Osteoblast (primary cell): Measurements from ENCODE around the gene SAMD4A. TPM values are rescaled to one million over a fixed set of nuclear protein-coding genes. Genes with fewer than 3 reads are reported as not detected.

ENCODE experiments used
- DNase-seq: peaks from one replicate; pipeline ENCODE4 v3.0.0; 2011; ENCODE audit warnings: low spot score, mixed read lengths; ENCODE audit not compliant: insufficient read length; ENCODE audit errors: missing footprints
- H2AFZ ChIP-seq: 2 replicates; pipeline ENCODE4 v1.6.0; 2011; ENCODE audit warnings: mild to moderate bottlenecking, low read length
- H3K27ac ChIP-seq: 2 replicates; pipeline ENCODE4 v1.5.1; 2011; ENCODE audit warnings: mild to moderate bottlenecking, low read depth, low read length, moderate library complexity
- H3K27me3 ChIP-seq: 2 replicates; pipeline ENCODE4 v1.6.0; 2012; ENCODE audit warnings: mild to moderate bottlenecking, control low read depth, inconsistent platforms, low read length, moderate library complexity; ENCODE audit not compliant: insufficient read depth
- H3K36me3 ChIP-seq: 2 replicates; pipeline ENCODE4 v1.5.1; 2011; ENCODE audit warnings: mild to moderate bottlenecking, low read length, control low read depth, moderate library complexity; ENCODE audit not compliant: insufficient read depth
- H3K4me1 ChIP-seq: 2 replicates; pipeline ENCODE4 v1.5.1; 2011; ENCODE audit warnings: mild to moderate bottlenecking, low read length, control low read depth, moderate library complexity; ENCODE audit not compliant: insufficient read depth
- H3K4me2 ChIP-seq: 2 replicates; pipeline ENCODE4 v1.6.0; 2011; ENCODE audit warnings: mild to moderate bottlenecking, low read length; ENCODE audit not compliant: insufficient read depth
- H3K4me3 ChIP-seq: fragments of 200-600 bp; sonication (generic); 3 replicates; pipeline ENCODE4 v1.5.1; 2012; ENCODE audit warnings: mild to moderate bottlenecking, low read length, inconsistent platforms; ENCODE audit not compliant: insufficient read depth
- H3K79me2 ChIP-seq: 2 replicates; pipeline ENCODE4 v1.6.0; 2012; ENCODE audit warnings: mild to moderate bottlenecking, low read length, control low read depth, inconsistent platforms; ENCODE audit not compliant: insufficient read depth
- H3K9me3 ChIP-seq: 2 replicates; pipeline ENCODE4 v1.5.1; 2011; ENCODE audit warnings: low read depth, low read length, control low read depth
- H4K20me1 ChIP-seq: 2 replicates; pipeline ENCODE4 v1.6.0; 2012; ENCODE audit warnings: mild to moderate bottlenecking, low read length, control low read depth; ENCODE audit not compliant: insufficient read depth
- total RNA-seq: library from RNA; depleted of rRNA; stranded (reverse); fragments of >200 nt; gene quantifications from 2 replicates; pipeline ENCODE4 v1.2.3, GENCODE V29; 2012
- TF ChIP-seq, protein P1 (sequence below): IDR thresholded peaks from 2 replicates; pipeline ENCODE4 v1.5.1; 2011; ENCODE audit warnings: mild to moderate bottlenecking, low read depth, low read length, moderate library complexity; ENCODE audit errors: extremely low read depth

Gene SAMD4A
- total RNA-seq, 1 donor: 26.1 TPM

DNA sequence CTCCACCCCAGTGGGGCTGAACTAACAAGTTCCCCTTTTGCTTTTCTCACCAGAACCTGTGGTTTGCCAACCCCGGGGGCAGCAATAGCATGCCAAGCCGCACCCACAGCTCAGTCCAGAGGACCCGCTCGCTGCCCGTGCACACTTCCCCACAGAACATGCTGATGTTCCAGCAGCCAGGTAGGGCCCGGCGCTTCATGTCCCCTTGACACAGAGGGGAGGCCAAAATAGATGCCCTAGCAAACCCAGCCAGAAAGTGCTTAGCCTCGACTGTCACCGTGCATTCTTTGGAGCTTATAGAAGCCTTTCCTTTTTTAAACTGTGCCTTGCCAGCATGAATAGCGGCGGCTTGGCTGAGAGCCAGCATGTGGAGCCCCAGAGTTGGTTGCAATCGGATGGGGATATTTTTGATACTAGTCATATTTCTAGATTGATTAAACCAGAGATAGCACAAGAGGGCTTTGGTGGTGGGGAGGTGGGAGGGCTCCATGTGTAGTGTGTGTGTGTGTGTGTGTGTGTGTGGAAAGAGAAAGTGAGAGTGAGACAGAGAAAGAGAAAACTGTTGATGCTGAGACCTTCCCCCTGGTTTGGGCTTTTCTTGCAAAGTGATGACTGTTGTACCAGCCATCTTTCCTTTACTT, 209.6 kb downstream of the SAMD4A start:
- H3K79me2 ChIP-seq: no peaks in the 10 kb centered on the region
- no peaks in the 10 kb centered on the region for H3K27me3 ChIP-seq
- H3K36me3 ChIP-seq: peaks cover 34% of the 10 kb centered on the region
- no peaks in the 10 kb centered on the region for H3K9me3 ChIP-seq
- TF ChIP-seq, protein P1, sequence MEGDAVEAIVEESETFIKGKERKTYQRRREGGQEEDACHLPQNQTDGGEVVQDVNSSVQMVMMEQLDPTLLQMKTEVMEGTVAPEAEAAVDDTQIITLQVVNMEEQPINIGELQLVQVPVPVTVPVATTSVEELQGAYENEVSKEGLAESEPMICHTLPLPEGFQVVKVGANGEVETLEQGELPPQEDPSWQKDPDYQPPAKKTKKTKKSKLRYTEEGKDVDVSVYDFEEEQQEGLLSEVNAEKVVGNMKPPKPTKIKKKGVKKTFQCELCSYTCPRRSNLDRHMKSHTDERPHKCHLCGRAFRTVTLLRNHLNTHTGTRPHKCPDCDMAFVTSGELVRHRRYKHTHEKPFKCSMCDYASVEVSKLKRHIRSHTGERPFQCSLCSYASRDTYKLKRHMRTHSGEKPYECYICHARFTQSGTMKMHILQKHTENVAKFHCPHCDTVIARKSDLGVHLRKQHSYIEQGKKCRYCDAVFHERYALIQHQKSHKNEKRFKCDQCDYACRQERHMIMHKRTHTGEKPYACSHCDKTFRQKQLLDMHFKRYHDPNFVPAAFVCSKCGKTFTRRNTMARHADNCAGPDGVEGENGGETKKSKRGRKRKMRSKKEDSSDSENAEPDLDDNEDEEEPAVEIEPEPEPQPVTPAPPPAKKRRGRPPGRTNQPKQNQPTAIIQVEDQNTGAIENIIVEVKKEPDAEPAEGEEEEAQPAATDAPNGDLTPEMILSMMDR: no peak
- peak overlapping the region; percentile 73 for H3K4me2 ChIP-seq
- peak overlapping the region; percentile 100 for H3K27ac ChIP-seq
- peak overlapping the region; percentile 49 for H3K4me3 ChIP-seq
- H3K4me1 ChIP-seq: peaks cover 50% of the 10 kb centered on the region
- no peak overlapping the region for H2AFZ ChIP-seq
- peak; percentile 94 for DNase-seq
- no peaks in the 10 kb centered on the region for H4K20me1 ChIP-seq

DNA sequence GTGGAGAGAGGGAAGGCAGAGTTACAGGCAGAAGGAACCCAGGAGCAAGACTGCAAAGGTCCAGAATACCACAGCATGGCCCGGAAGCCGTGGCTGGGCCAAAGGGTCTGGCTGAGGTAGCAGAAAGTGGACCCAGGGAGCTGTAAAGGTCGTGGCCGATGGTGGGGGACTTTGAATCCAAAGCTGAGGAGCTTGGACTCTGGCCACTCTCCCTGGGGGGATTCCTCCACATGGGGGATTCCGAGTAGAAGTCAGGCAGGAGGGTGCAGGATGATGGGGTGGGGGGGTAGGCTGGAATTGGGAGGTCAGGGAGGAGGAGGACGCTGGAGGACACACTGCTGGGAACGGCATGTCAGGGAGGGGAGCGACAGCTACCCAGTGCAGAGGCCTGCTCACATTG, 210.5 kb downstream of the SAMD4A start:
- Histone ChIP-seq H3K4me2 (no peak overlapping the region), H4K20me1 (no peaks in the 10 kb centered on the region), H3K79me2 (no peaks in the 10 kb centered on the region), H3K4me1 (peaks cover 41% of the 10 kb centered on the region), H3K36me3 (peaks cover 38% of the 10 kb centered on the region), H2AFZ (no peak overlapping the region), H3K27me3 (no peaks in the 10 kb centered on the region), H3K27ac (no peak overlapping the region), H3K4me3 (no peak overlapping the region), H3K9me3 (no peaks in the 10 kb centered on the region)
- TF ChIP-seq, protein P1: no peak
- DNase-seq: no peak

DNA sequence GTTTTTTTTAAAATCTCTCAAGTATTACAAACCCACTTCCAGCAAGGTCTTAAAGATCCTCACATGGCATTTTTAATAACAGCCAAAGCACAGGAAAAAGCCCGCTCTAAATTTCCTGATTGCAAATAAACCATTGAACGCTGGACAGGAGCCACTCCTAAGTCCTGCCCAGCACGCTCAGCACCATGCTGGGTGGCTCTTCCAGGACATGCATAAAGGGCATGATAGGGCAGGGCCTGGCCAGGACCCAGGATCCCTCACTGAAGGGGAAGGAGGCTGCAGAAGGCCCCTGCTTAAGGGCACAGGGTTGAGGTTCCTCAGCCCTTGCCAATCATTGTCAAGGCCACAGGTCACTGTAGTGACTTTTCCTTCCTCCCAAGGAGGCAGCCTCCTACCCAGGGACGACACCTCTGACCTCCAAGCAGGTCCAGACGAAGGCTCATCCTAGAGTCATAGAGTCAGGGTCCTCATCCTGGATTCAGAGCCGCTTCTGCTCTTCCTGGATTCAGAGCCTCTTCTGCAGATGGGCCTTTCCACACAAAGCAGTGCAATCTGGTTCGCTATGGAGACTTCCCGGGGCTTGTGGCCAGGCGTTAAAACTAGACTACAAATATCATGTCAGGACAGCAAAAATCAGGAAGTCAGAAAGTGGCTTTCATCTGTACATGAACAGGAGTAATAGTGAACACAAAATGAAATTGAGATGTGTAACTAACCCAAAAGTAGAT, 211.9 kb downstream of the SAMD4A start:
- Histone ChIP-seq H3K27me3 (no peaks in the 10 kb centered on the region), H3K27ac (no peak overlapping the region), H3K9me3 (no peaks in the 10 kb centered on the region), H2AFZ (no peak overlapping the region), H3K4me2 (no peak overlapping the region), H3K79me2 (no peaks in the 10 kb centered on the region), H3K4me1 (peaks cover 30% of the 10 kb centered on the region), H3K4me3 (no peak overlapping the region), H4K20me1 (no peaks in the 10 kb centered on the region), H3K36me3 (peaks cover 38% of the 10 kb centered on the region)
- DNase-seq: no peak
- TF ChIP-seq, protein P1: no peak

DNA sequence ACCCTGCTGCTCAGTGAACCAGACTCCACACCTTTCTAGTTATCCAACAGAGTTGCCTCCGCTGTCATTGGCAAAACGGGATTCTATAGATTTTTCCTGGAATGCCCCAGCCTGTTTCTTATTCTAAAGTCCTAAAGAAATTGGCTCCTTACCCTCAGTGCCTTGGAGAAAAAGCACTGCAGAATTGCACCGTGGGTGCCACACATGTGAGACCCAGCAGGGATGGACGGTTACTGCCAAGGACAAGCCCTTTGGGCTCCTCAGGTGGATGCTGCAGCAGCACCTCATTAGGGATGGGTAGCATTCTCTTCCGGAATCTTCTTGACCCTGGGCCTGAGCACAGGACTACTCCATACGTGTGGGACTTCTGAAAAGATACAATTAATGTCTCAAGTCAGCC, 214.2 kb downstream of the SAMD4A start:
- Histone ChIP-seq H3K9me3 (no peaks in the 10 kb centered on the region), H3K36me3 (peaks cover 55% of the 10 kb centered on the region), H3K27ac (no peak overlapping the region), H3K4me3 (no peak overlapping the region), H3K27me3 (no peaks in the 10 kb centered on the region), H4K20me1 (no peaks in the 10 kb centered on the region), H3K4me2 (no peak overlapping the region), H2AFZ (no peak overlapping the region), H3K79me2 (no peaks in the 10 kb centered on the region), H3K4me1 (peaks cover 13% of the 10 kb centered on the region)
- DNase-seq: no peak
- TF ChIP-seq, protein P1: no peak
